Measurements from ENCODE around the gene EEF1AKMT3. TPM values are rescaled to one million over a fixed set of nuclear protein-coding genes. Genes with fewer than 3 reads are reported as not detected.

Gene EEF1AKMT3
- total RNA-seq, 1 experiment from 2014 or later: 5.0 TPM

DNA sequence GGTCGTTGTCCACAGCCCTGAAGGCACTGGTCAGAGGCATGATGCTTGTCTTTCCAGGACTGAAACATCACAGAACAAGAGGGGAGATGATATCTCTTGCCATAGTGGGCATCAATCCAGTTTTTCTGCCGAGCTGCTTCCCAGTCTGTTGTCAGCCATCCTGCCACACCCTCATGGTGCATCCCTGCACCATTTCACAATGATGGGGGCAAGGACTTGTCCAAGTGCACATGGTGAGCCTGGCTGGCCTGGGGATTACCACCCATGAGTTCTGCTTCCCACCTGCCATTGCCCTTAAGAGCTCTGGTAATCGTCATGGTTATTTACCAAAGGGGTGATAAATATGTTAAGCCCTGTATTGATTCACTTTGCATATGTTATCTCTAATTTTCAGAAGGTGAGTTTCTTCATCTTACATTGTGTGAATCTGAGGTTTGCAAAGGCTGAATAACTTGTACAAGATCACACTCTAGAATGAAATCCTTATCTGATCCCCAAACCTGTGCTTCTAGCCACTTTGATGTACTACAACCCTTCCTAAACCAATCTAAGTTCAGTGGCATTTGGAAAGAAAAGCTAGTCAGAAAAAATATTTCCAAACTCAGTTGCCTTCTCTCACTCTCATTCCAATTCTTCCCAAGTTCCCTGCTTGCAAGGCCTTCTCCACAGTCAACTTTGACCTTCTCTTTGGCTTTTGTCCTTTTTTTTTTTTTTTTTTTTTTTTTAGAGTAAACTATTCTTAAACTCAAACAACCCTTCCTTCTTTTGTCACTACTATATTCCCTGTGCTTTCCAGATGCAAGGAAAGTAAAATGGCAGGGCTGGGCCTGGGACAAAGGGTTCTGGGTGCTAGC lies 43.8 kb downstream of the EEF1AKMT3 start:
- no peak overlapping the region for H3K4me3 ChIP-seq (replicated peaks in 1 of 2; ENCODE audit: low read depth in 1 of 2, low read length in 2 of 2)
- POLR2A ChIA-PET: no interaction called here
- no peak overlapping the region for H3K4me2 ChIP-seq (ENCODE audit: low read length)
- no peak overlapping the region for H2AFZ ChIP-seq (ENCODE audit: low read depth, low read length, poor library complexity, severe bottlenecking)
- no peaks in the 10 kb centered on the region for H3K9me3 ChIP-seq (ENCODE audit: control insufficient read depth in 1 of 2, insufficient read depth in 1 of 2, low read depth in 1 of 2, low read length in 2 of 2)
- no peaks in the 10 kb centered on the region for H3K36me3 ChIP-seq (ENCODE audit: control insufficient read depth in 1 of 2, insufficient read depth in 2 of 2, low read length in 2 of 2)
- H4K20me1 ChIP-seq (ENCODE audit: insufficient read depth): no peaks in the 10 kb centered on the region
- no peak for DNase-seq (ENCODE audit: low read depth, low spot score)
- H3K27ac ChIP-seq (ENCODE audit: low read depth, low read length): no peak overlapping the region
- ATAC-seq: no peak
- no peaks in the 10 kb centered on the region for H3K9me2 ChIP-seq (ENCODE audit: insufficient read depth)
- H3K9ac ChIP-seq (ENCODE audit: low read length): no peak overlapping the region
- RAD21 ChIA-PET (ENCODE audit: low non-redundant PET in 1 of 2, low total read pairs in 2 of 2, uncharacterized antibody in 2 of 2, unreplicated experiment in 2 of 2): no interaction called here
- BruUV-seq (replicated peaks): no TSS peak
- H3K79me2 ChIP-seq (ENCODE audit: insufficient read depth, low read length): no peaks in the 10 kb centered on the region
- no peaks in the 10 kb centered on the region; a peak in 1 of 4 replicates for H3K4me1 ChIP-seq (ENCODE audit: control insufficient read depth in 1 of 2, insufficient read depth in 2 of 2, low read length in 2 of 2)
- TF ChIP-seq CTCF (IDR thresholded peaks at IDR 0.05 in 2 of 3, conservative IDR thresholded peaks at IDR 0.05 in 1 of 3; ENCODE audit: borderline replicate concordance in 1 of 3, insufficient read depth in 1 of 3, low read depth in 2 of 3, low read length in 2 of 3): no peak
- no peak for TF ChIP-seq SRF (IDR thresholded peaks at IDR 0.05; ENCODE audit: low read depth)
- no peak for TF ChIP-seq CBX3 (IDR thresholded peaks at IDR 0.05; ENCODE audit: low read depth)
- TF ChIP-seq POLR2AphosphoS5 (IDR thresholded peaks at IDR 0.05; ENCODE audit: low read depth, low read length): no peak
- no peak for TF ChIP-seq EGR1 (IDR thresholded peaks at IDR 0.05; ENCODE audit: low read depth)
- TF ChIP-seq RAD21 (IDR thresholded peaks at IDR 0.05; ENCODE audit: low read depth): no peak
- TF ChIP-seq, protein P1, sequence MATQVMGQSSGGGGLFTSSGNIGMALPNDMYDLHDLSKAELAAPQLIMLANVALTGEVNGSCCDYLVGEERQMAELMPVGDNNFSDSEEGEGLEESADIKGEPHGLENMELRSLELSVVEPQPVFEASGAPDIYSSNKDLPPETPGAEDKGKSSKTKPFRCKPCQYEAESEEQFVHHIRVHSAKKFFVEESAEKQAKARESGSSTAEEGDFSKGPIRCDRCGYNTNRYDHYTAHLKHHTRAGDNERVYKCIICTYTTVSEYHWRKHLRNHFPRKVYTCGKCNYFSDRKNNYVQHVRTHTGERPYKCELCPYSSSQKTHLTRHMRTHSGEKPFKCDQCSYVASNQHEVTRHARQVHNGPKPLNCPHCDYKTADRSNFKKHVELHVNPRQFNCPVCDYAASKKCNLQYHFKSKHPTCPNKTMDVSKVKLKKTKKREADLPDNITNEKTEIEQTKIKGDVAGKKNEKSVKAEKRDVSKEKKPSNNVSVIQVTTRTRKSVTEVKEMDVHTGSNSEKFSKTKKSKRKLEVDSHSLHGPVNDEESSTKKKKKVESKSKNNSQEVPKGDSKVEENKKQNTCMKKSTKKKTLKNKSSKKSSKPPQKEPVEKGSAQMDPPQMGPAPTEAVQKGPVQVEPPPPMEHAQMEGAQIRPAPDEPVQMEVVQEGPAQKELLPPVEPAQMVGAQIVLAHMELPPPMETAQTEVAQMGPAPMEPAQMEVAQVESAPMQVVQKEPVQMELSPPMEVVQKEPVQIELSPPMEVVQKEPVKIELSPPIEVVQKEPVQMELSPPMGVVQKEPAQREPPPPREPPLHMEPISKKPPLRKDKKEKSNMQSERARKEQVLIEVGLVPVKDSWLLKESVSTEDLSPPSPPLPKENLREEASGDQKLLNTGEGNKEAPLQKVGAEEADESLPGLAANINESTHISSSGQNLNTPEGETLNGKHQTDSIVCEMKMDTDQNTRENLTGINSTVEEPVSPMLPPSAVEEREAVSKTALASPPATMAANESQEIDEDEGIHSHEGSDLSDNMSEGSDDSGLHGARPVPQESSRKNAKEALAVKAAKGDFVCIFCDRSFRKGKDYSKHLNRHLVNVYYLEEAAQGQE (IDR thresholded peaks at IDR 0.05; ENCODE audit: low read depth): no peak
- TF ChIP-seq, protein P2, sequence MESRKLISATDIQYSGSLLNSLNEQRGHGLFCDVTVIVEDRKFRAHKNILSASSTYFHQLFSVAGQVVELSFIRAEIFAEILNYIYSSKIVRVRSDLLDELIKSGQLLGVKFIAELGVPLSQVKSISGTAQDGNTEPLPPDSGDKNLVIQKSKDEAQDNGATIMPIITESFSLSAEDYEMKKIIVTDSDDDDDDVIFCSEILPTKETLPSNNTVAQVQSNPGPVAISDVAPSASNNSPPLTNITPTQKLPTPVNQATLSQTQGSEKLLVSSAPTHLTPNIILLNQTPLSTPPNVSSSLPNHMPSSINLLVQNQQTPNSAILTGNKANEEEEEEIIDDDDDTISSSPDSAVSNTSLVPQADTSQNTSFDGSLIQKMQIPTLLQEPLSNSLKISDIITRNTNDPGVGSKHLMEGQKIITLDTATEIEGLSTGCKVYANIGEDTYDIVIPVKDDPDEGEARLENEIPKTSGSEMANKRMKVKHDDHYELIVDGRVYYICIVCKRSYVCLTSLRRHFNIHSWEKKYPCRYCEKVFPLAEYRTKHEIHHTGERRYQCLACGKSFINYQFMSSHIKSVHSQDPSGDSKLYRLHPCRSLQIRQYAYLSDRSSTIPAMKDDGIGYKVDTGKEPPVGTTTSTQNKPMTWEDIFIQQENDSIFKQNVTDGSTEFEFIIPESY (IDR thresholded peaks at IDR 0.05; ENCODE audit: extremely low read depth, insufficient replicate concordance, low read length): no peak
- TF ChIP-seq MAX (IDR thresholded peaks at IDR 0.05): no peak
- no peak for TF ChIP-seq ATF3 (IDR thresholded peaks at IDR 0.05)
- TF ChIP-seq ELF1 (IDR thresholded peaks at IDR 0.05; ENCODE audit: borderline replicate concordance, low read depth): no peak
- TF ChIP-seq YY1 (IDR thresholded peaks at IDR 0.05; ENCODE audit: extremely low read depth, insufficient replicate concordance, low read depth, low read length): no peak
- no peak for TF ChIP-seq SP1 (IDR thresholded peaks at IDR 0.05; ENCODE audit: low read depth)
- TF ChIP-seq SIN3A (IDR thresholded peaks at IDR 0.05; ENCODE audit: low read depth): no peak
- no peak for TF ChIP-seq EZH2 (IDR thresholded peaks at IDR 0.05)
- TF ChIP-seq FOSL1 (IDR thresholded peaks at IDR 0.05; ENCODE audit: low read depth): no peak
- no peak for TF ChIP-seq EZH2phosphoT487 (IDR thresholded peaks at IDR 0.05; ENCODE audit: borderline replicate concordance)
- no peak for TF ChIP-seq ZFX (IDR thresholded peaks at IDR 0.05)
- no peak for TF ChIP-seq JUND (IDR thresholded peaks at IDR 0.05)
- intact Hi-C loops (cut with micrococcal nuclease): no loop called here
- H3K27me3 ChIP-seq (ENCODE audit: insufficient read depth, low read length): no peaks in the 10 kb centered on the region
- CTCF ChIA-PET: interaction anchor here (1.2 kb wide), 2 partner anchors 14 to 16 kb away, joined by 3 to 4 read pairs; no protein-coding TSS in a partner anchor

All from HCT116 (cell line).